K562 (cell line): Measurements from ENCODE around the gene UBAC2. TPM values are rescaled to one million over a fixed set of nuclear protein-coding genes. Genes with fewer than 3 reads are reported as not detected.
"Not testable (repeated sequence)": the region's sequence is repeated elsewhere in the genome, so short reads cannot be mapped to it uniquely, and the experiment has no call there.

Experiments used
- ATAC-seq: fragments of 200-7000 bp; cut with Tn5 transposase; 3 replicates; pipeline ENCODE4 v1.9.1; 2020; ENCODE audit warnings: moderate library complexity
- BruUV-seq: library from RNA; stranded (reverse); fragments of 400-500 nt; replicated peaks from 2 replicates; lab custom pipeline; 2021; lab: Mats Ljungman, UMichigan
- CTCF ChIA-PET: fragments of 300-600 bp; formaldehyde crosslinking; extraction: SDS; loops from one replicate; lab custom pipeline; 2021; ENCODE audit warnings: low intra/inter-chr PET ratio; lab: Yijun Ruan, JAX
- POLR2A ChIA-PET: fragments of 300-600, 350-650 bp; sonication (Branson Sonifier 250); formaldehyde crosslinking; extraction: SDS; loops from one replicate; lab custom pipeline; 2021; ENCODE audit warnings: antibody characterized with exemption, inconsistent platforms; lab: Yijun Ruan, JAX
- DNase-seq, 4 experiments: peaks; one replicate each; pipeline versions ENCODE4 v3.0.0 to v3.0.0-alpha.2; 2011 to 2018; ENCODE audit warnings: low spot score in 3 of 4, mixed read lengths in 3 of 4; ENCODE audit errors: extremely low read depth in 1 of 4
- FAIRE-seq: peaks from 2 replicates; lab custom pipeline; 2011; peaks lifted over from hg19 to GRCh38; lab: Jason Lieb, UNC
- H2AFZ ChIP-seq: 2 replicates; pipeline ENCODE4 v1.6.0; 2011; ENCODE audit warnings: low read depth, low read length, control low read depth, inconsistent platforms
- H3K27ac ChIP-seq: fragments of 200-600 bp; 3 replicates; pipeline ENCODE4 v1.8.0; 2011; ENCODE audit warnings: low read depth, mild to moderate bottlenecking, control low read depth, inconsistent platforms, low read length, moderate library complexity, mixed read lengths; ENCODE audit errors: extremely low read depth
- H3K27me3 ChIP-seq, 2 experiments: fragments of 300-600 bp in 1 of 2; 2 replicates in 1 of 2; 3 replicates in 1 of 2; pipeline versions ENCODE4 v1.6.0 to v1.8.0; 2011; ENCODE audit warnings: inconsistent platforms in 2 of 2, low read length in 2 of 2, mild to moderate bottlenecking in 1 of 2, mixed read lengths in 1 of 2, moderate library complexity in 1 of 2; ENCODE audit not compliant: control insufficient read depth in 2 of 2, insufficient read depth in 2 of 2
- H3K36me3 ChIP-seq: fragments of 300-600 bp; 3 replicates; pipeline ENCODE4 v1.8.0; 2011; ENCODE audit warnings: mild to moderate bottlenecking, low read length, inconsistent platforms; ENCODE audit not compliant: control insufficient read depth, insufficient read depth
- H3K4me1 ChIP-seq, 2 experiments: fragments of 200-600 bp in 1 of 2; replicated peaks in 1 of 2; 2 replicates in 1 of 2; 3 replicates in 1 of 2; pipeline versions ENCODE4 v1.5.1 to v1.8.0; 2011; ENCODE audit warnings: inconsistent platforms in 2 of 2, low read length in 2 of 2, mild to moderate bottlenecking in 1 of 2, mixed read lengths in 1 of 2, moderate library complexity in 1 of 2; ENCODE audit not compliant: control insufficient read depth in 2 of 2, insufficient read depth in 2 of 2
- H3K4me2 ChIP-seq: 2 replicates; pipeline ENCODE4 v1.6.1; 2011; ENCODE audit warnings: low read length, control low read depth, inconsistent platforms, mixed read lengths; ENCODE audit not compliant: insufficient read depth
- H3K4me3 ChIP-seq: fragments of 200-600 bp; sonication (generic), shearing (Covaris generic); 2 replicates; pipeline ENCODE4 v1.5.1; 2016; ENCODE audit warnings: control low read depth, inconsistent platforms
- H3K79me2 ChIP-seq: fragments of 200-600 bp; 3 replicates; pipeline ENCODE4 v1.8.0; 2011; ENCODE audit warnings: low read length, inconsistent platforms; ENCODE audit not compliant: control insufficient read depth, insufficient read depth
- H3K9ac ChIP-seq, 2 experiments: 2 replicates each; pipeline versions ENCODE4 v1.6.0 to v1.6.1; 2011; ENCODE audit warnings: low read depth in 2 of 2, low read length in 2 of 2, control low read depth in 1 of 2, inconsistent platforms in 1 of 2, mild to moderate bottlenecking in 1 of 2, mixed read lengths in 1 of 2; ENCODE audit not compliant: insufficient read depth in 1 of 2
- H3K9me1 ChIP-seq: one replicate; pipeline ENCODE4 v1.6.0; 2011; ENCODE audit warnings: inconsistent platforms, mild to moderate bottlenecking, low read length, moderate library complexity; ENCODE audit not compliant: control insufficient read depth, insufficient read depth
- H3K9me3 ChIP-seq: replicated peaks from 2 replicates; pipeline ENCODE4 v1.5.1; 2011; ENCODE audit warnings: low read depth, low read length, inconsistent platforms; ENCODE audit not compliant: control insufficient read depth, insufficient read depth
- H4K20me1 ChIP-seq: replicated peaks from 2 replicates; pipeline ENCODE4 v1.6.1; 2011; ENCODE audit warnings: low read length, inconsistent platforms, mixed read lengths; ENCODE audit not compliant: control insufficient read depth, insufficient read depth
- CHCHD3 ChIP-seq: fragments of 250-450 bp; sonication (Bioruptor Pico); IDR thresholded peaks from 2 replicates; pipeline ENCODE4 v2.1.2; 2022; ENCODE audit warnings: mild to moderate bottlenecking
- ELF4 ChIP-seq: fragments of 450-650 bp; formaldehyde crosslinking; IDR thresholded peaks from 2 replicates; pipeline ENCODE4 v1.4.0; 2022; ENCODE audit warnings: missing genetic modification characterization
- EWSR1 ChIP-seq: fragments of 450-650 bp; IDR thresholded peaks from 2 replicates; pipeline ENCODE4 v1.6.1; 2018; ENCODE audit warnings: borderline replicate concordance, mild to moderate bottlenecking, low read depth, moderate library complexity; ENCODE audit not compliant: partially characterized antibody
- HNRNPH1 ChIP-seq: fragments of 200-400 bp; formaldehyde crosslinking; optimal IDR thresholded peaks from 2 replicates; pipeline ENCODE3; 2017; ENCODE audit warnings: low read depth, mild to moderate bottlenecking, low read length, moderate library complexity
- LARP7 ChIP-seq: fragments of 450-650 bp; IDR thresholded peaks from 2 replicates; pipeline ENCODE4 v1.6.1; 2016
- NR3C1 ChIP-seq: sonication (generic); formaldehyde crosslinking; IDR thresholded peaks from 2 replicates; pipeline ENCODE4 v1.8.1; 2022; ENCODE audit warnings: missing genetic modification reagents
- YY1 ChIP-seq, 3 experiments: IDR thresholded peaks; 2 replicates each; pipeline ENCODE4 v1.6.1; 2011; ENCODE audit warnings: low read length in 2 of 3, mild to moderate bottlenecking in 2 of 3, moderate library complexity in 2 of 3, borderline replicate concordance in 1 of 3, control low read depth in 1 of 3, low read depth in 1 of 3; ENCODE audit not compliant: insufficient read depth in 3 of 3, insufficient replicate concordance in 2 of 3, control insufficient read depth in 1 of 3, insufficient read length in 1 of 3; ENCODE audit errors: extremely low read depth in 1 of 3
- ZNF165 ChIP-seq: fragments of 250-450 bp; sonication (Bioruptor Pico); IDR thresholded peaks from 2 replicates; pipeline ENCODE4 v1.4.0; 2020; ENCODE audit warnings: borderline replicate concordance
- ZNF253 ChIP-seq: fragments of 250-450 bp; sonication (Bioruptor Pico); conservative IDR thresholded peaks from 2 replicates; pipeline ENCODE4 v1.6.1; 2021; ENCODE audit warnings: mild to moderate bottlenecking
- ZNF3 ChIP-seq: fragments of 250-450 bp; sonication (Bioruptor Pico); IDR thresholded peaks from 2 replicates; pipeline ENCODE4 v1.5.0; 2021; ENCODE audit warnings: mild to moderate bottlenecking, moderate library complexity
- WGBS: fragments of 100-300 bp; shearing (Covaris generic); methylation state at CpG from one replicate; pipeline ENCODE4 v1.1.6; 2016; ENCODE audit warnings: low coverage, mixed read lengths; ENCODE audit not compliant: insufficient coverage; ENCODE audit errors: missing lambda C conversion rate; 5-methylcytosine and 5-hydroxymethylcytosine counted together
- in situ Hi-C: fragments of 300-500 bp; cut with MboI; formaldehyde crosslinking; loops from 4 replicates; pipeline ENCODE4 v1.15.0; 2018; ENCODE audit warnings: inconsistent platforms, mixed read lengths
- intact Hi-C: fragments of 100-400 bp; cut with micrococcal nuclease; formaldehyde crosslinking; loops from 2 replicates; pipeline ENCODE4 v1.14.2; 2022
- polyA plus RNA-seq, 8 experiments: library from polyadenylated mRNA; depleted of rRNA in 4 of 8; stranded (reverse) in 5 of 8; unstranded in 3 of 8; fragments of >200 nt; fragmentation: Nextera tagmentation in 2 of 8; fragmentation: Illumina TruSeq in 1 of 8; extraction: Ambion mirVana in 2 of 8; extraction: Trizol in 1 of 8; gene quantifications; 2 replicates each; pipeline versions ENCODE4 v1.2.1 to v1.2.3, GENCODE V29; 2011 to 2014; ENCODE audit warnings: inconsistent platforms in 1 of 8, missing spikeins in 1 of 8
- total RNA-seq, 7 experiments: library from RNA; depleted of rRNA in 6 of 7; stranded (reverse); fragments of >200 nt in 6 of 7; fragmentation: Illumina TruSeq in 2 of 7; extraction: Trizol in 2 of 7; gene quantifications; 2 replicates each; pipeline versions ENCODE4 v1.2.1 to v1.2.3, GENCODE V29; 2011 to 2021; ENCODE audit warnings: low replicate concordance in 1 of 7
- TF ChIP-seq, protein P1 (sequence below): fragments of 250-450 bp; sonication (Bioruptor Pico); IDR thresholded peaks from 2 replicates; pipeline ENCODE4 v1.8.0; 2022; ENCODE audit warnings: inconsistent platforms
- TF ChIP-seq, protein P2 (sequence below): sonication (generic); formaldehyde crosslinking; IDR thresholded peaks from 2 replicates; pipeline ENCODE4 v1.8.0; 2023; ENCODE audit warnings: mild to moderate bottlenecking, missing genetic modification reagents

The UBAC2 gene
- total and polyA plus RNA-seq, 9 of the 15 experiments (the other 6 are each of a cell fraction or from before 2014, with no cell fraction given), result 6.0 to 84.1 (median 32.3) TPM

DNA sequence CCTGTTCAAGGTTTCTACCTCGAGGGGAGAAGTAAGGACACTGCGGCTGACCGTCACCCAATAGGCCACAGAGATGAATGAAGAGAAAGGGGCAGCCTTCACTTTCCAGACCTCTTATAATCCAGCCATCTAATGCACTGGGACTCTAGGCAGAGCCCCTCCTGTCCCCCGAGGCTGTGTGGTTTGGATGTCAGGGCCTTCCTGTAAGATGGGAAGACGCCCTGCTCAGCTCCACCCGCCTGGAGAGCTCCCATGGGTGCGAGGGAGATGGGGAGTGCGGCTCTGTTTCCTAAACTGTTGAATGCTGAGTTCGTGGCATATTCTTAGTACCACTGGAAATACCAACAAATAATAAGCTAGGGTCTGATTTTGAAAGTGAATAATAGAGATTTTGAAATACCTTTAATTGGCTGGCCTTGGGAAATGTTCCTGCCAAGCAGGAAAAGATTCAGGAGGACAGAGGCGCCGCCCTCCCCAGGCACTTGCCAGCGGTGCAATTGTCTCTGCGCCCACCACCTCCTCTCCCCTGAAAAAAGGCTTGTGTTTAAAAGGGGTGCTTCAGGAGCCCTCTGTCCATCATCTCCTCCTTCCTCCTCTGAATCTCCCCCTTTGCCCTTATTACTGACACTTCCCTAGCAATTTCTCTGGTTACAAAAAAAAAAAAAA, 191.9 kb downstream of the UBAC2 start:
- in situ Hi-C loops, result no loop called here
- Histone ChIP-seq H3K27me3 (no peaks in the 10 kb centered on the region), H3K79me2 (no peaks in the 10 kb centered on the region)
- no peak for TF ChIP-seq ZNF3 (CRISPR knock-in tag)
- TF ChIP-seq LARP7, result no peak
- TF ChIP-seq NR3C1 (CRISPR knock-in tag), result no peak
- TF ChIP-seq, protein P1, sequence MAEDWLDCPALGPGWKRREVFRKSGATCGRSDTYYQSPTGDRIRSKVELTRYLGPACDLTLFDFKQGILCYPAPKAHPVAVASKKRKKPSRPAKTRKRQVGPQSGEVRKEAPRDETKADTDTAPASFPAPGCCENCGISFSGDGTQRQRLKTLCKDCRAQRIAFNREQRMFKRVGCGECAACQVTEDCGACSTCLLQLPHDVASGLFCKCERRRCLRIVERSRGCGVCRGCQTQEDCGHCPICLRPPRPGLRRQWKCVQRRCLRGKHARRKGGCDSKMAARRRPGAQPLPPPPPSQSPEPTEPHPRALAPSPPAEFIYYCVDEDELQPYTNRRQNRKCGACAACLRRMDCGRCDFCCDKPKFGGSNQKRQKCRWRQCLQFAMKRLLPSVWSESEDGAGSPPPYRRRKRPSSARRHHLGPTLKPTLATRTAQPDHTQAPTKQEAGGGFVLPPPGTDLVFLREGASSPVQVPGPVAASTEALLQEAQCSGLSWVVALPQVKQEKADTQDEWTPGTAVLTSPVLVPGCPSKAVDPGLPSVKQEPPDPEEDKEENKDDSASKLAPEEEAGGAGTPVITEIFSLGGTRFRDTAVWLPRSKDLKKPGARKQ (CRISPR knock-in tag), result no peak
- TF ChIP-seq, protein P2, sequence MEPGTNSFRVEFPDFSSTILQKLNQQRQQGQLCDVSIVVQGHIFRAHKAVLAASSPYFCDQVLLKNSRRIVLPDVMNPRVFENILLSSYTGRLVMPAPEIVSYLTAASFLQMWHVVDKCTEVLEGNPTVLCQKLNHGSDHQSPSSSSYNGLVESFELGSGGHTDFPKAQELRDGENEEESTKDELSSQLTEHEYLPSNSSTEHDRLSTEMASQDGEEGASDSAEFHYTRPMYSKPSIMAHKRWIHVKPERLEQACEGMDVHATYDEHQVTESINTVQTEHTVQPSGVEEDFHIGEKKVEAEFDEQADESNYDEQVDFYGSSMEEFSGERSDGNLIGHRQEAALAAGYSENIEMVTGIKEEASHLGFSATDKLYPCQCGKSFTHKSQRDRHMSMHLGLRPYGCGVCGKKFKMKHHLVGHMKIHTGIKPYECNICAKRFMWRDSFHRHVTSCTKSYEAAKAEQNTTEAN, result no peak
- TF ChIP-seq ELF4 (CRISPR knock-in tag), result no peak
- no peak for TF ChIP-seq CHCHD3
- TF ChIP-seq ZNF253 (CRISPR knock-in tag), result no peak
- no peak for TF ChIP-seq EWSR1
- TF ChIP-seq ZNF165 (CRISPR knock-in tag), result no peak
- TF ChIP-seq YY1 (IDR thresholded peaks at IDR 0.05; ENCODE audit: borderline replicate concordance in 1 of 3, control insufficient read depth in 1 of 3, extremely low read depth in 1 of 3, insufficient read depth in 3 of 3, insufficient read length in 1 of 3, insufficient replicate concordance in 2 of 3, low read depth in 1 of 3, low read length in 2 of 3), result no peak
- TF ChIP-seq HNRNPH1, result no peak
- TF ChIP-seq, all 486 proteins: peak for 0
- H2AFZ ChIP-seq, result no peak overlapping the region
- no peak for FAIRE-seq
- no peaks in the 10 kb centered on the region for H4K20me1 ChIP-seq
- BruUV-seq, result no TSS peak
- H3K36me3 ChIP-seq, result no peaks in the 10 kb centered on the region
- no peak overlapping the region for H3K4me2 ChIP-seq
- no peak for ATAC-seq
- H3K27ac ChIP-seq, result no peak overlapping the region
- intact Hi-C loops, result no loop called here
- no peaks in the 10 kb centered on the region for H3K9me3 ChIP-seq
- no peaks in the 10 kb centered on the region; a peak in 1 of 5 replicates for H3K4me1 ChIP-seq
- WGBS, result 57% methylated on average over 10 of the region's 13 CpGs
- POLR2A ChIA-PET, result no interaction called here
- no peak for DNase-seq
- CTCF ChIA-PET, result no interaction called here
- H3K4me3 ChIP-seq, result no peak overlapping the region
- no peak overlapping the region for H3K9ac ChIP-seq
- no peaks in the 10 kb centered on the region for H3K9me1 ChIP-seq

DNA sequence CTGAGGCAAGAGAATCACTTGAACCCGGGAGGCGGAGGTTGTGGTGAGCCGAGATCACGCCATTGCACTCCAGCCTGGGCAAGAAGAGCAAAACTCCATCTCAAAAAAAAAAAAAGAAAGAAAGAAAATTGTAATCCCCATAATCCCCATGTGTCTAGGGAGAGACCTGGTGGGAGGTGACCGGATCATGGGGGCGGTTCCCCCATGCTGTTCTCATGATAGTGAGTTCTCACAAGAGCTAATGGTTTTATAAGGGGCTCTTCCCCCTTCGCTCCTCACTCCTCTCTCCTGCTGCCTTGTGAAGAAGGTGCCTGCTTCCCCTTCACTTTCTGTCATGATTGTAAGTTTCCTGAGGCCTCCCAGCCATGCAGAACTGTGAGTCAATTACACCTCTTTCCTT, 192.7 kb downstream of the UBAC2 start:
- WGBS, result no CpG with 5 or more reads among the region's 7 CpGs
- CTCF ChIA-PET, H3K36me3 ChIP-seq, DNase-seq, FAIRE-seq, H3K4me1 ChIP-seq, H3K9ac ChIP-seq, H3K27me3 ChIP-seq, ATAC-seq, H2AFZ ChIP-seq, H3K9me1 ChIP-seq, H4K20me1 ChIP-seq, in situ Hi-C loops, BruUV-seq, H3K4me3 ChIP-seq, H3K4me2 ChIP-seq, intact Hi-C loops, H3K79me2 ChIP-seq, POLR2A ChIA-PET, H3K9me3 ChIP-seq, H3K27ac ChIP-seq: not testable (repeated sequence)
